ENCODE results near the gene PCDHGA11.
"Not testable (repeated sequence)": the region's sequence is repeated elsewhere in the genome, so short reads cannot be mapped to it uniquely, and the experiment has no call there.

The PCDHGA11 gene

GRCh38 chr5:141420855-141421488 is at the start of gene PCDHGA11:
PCDHGA11 (plus strand) TSS chr5:141421051; CDS start chr5:141421228, 177 bp downstream.
- no peak for DNase-seq (ENCODE audit: low read depth in 2 of 2)

DNA sequence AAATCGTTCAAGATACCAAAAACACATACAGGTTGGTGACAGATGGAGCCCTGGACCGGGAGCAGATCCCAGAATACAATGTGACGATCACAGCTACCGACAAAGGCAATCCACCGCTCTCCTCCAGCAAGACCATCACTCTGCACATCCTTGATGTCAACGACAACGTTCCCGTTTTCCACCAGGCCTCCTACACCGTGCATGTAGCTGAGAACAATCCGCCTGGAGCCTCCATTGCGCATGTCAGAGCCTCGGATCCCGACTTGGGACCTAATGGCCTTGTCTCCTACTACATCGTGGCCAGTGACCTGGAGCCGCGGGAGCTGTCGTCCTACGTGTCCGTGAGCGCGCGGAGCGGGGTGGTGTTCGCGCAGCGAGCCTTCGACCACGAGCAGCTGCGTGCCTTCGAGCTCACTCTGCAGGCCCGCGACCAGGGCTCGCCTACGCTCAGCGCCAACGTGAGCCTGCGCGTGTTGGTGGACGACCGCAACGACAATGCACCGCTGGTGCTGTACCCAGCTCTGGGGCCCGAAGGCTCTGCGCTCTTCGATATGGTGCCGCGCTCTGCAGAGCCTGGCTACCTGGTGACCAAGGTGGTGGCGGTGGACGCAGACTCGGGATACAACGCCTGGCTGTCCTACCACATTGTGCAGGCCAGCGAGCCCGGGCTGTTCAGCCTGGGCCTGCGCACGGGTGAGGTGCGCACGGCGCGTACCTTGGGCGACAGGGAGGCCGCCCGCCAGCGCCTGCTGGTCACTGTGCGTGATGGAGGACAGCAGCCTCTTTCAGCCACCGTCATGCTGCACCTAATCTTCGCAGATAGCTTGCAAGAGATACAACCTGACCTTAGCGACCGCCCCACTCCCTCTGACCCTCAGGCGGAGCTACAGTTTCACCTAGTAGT is 49.0 kb upstream of the PCDHGA11 start:
- DNase-seq (ENCODE audit: low read depth in 2 of 2) = no peak

DNA sequence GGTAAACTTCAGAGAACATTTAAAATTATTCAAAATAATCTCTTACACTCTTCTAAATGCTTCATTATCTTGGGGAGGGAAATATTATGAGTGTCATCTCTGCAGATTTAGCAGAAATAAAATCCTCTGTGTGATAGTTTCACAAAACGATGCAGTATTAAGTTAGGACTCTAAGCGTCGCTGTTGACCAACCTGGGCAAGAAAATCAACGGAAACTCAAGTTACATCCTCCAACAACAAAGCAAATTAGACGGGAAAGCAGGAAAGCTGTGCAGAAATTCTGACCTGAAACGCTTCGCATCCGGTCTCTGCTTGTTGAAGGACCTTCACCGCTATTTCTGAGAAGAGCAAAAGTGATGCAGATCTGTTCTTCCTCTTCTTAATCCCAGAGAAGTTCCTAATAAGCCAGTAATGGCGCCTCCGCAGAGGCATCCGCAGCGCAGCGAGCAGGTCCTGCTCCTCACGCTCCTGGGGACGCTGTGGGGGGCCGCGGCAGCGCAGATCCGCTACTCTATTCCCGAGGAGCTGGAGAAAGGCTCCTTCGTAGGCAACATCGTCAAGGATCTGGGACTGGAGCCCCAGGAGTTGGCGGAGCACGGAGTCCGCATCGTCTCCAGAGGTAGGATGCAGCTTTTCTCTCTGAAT is 47.1 kb upstream of the PCDHGA11 start, which contains the start of gene PCDHGA6:
Gene PCDHGA6, plus strand, starts transcription at position 219 of the 645 bp plus-strand sequence. Its CDS starts 193 bp downstream, at position 412.
- no peak for DNase-seq (ENCODE audit: low read depth in 2 of 2)

DNA sequence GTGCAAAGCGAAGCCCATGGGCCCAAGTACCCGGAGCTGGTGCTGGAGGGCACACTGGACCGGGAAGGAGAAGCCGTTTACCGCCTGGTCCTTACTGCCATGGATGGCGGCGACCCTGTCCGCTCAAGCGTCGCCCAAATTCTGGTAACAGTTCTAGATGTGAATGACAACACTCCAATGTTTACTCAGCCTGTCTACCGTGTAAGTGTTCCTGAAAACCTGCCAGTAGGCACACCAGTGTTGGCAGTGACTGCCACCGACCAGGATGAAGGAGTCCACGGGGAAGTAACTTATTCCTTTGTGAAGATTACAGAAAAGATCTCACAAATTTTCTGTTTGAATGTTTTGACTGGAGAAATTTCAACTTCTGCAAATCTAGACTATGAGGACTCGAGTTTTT is 46.2 kb upstream of the PCDHGA11 start:
- DNase-seq (ENCODE audit: low read depth in 2 of 2) = no peak

DNA sequence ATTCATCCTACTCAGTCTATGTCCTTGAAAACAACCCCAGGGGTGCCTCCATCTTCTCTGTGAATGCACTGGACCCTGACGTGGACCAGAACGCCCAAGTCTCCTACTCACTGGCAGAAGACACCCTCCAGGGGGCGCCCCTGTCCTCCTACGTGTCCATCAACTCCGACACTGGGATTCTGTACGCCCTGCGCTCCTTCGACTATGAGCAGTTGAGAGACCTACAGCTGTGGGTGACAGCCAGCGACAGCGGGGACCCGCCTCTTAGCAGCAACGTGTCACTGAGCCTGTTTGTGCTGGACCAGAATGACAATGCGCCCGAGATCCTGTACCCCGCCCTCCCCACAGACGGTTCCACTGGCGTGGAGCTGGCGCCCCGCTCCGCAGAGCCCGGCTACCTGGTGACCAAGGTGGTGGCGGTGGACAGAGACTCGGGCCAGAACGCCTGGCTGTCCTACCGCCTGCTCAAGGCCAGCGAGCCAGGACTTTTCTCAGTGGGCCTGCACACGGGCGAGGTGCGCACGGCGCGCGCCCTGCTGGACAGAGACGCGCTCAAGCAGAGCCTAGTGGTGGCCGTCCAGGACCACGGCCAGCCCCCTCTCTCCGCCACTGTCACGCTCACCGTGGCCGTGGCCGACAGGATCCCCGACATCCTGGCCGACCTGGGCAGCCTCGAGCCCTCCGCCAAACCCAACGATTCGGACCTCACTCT is 45.3 kb upstream of the PCDHGA11 start:
- DNase-seq (ENCODE audit: low read depth in 2 of 2) = not testable (repeated sequence)

DNA sequence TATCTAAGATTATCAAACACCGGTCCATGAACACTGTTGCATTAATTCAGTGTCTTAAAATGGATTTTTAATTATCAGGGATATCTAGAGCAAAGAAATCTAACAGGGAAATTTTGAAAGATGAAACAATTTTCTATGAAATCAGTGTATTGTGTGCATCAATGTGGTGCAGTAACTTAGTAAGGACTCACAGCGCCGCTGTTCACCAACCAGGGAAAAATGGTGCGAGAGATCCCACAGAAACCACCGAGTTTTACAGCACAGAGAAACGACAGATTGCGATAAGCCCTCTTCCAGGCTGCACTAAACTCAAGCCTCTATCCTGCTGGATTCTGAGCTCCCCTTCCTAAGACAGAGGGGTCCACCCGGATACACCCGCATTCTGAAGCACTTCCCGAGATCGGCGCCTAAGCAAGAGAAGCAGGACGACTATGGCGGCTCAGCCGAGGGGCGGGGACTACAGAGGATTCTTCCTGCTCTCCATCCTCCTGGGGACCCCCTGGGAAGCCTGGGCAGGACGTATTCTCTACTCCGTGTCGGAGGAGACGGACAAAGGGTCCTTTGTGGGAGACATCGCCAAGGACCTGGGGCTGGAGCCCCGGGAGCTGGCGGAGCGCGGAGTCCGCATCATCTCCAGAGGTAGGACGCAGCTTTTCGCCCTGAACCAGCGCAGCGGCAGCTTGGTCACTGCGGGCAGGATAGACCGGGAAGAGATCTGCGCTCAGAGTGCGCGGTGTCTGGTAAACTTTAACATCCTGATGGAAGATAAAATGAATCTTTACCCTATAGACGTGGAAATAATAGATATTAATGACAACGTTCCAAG is 38.2 kb upstream of the PCDHGA11 start, which contains the start of gene PCDHGA7:
Gene PCDHGA7, plus strand, starts transcription at position 274 of the 826 bp plus-strand sequence. Its CDS starts 158 bp downstream, at position 432.
- DNase-seq (ENCODE audit: low read depth in 2 of 2) = no peak

- no peak for DNase-seq (ENCODE audit: low read depth in 2 of 2)
Observed at GRCh38 chr5:141383345-141383744, 37.5 kb upstream of the PCDHGA11 start.

GRCh38 chr5:141384471-141385267 is 36.2 kb upstream of the PCDHGA11 start:
- no peak for DNase-seq (ENCODE audit: low read depth in 2 of 2)

GRCh38 chr5:141387557-141388311 is 33.1 kb upstream of the PCDHGA11 start, which contains the start of gene PCDHGB4:
PCDHGB4 (plus strand) TSS chr5:141387698; CDS start chr5:141387885, 187 bp downstream.
- DNase-seq (ENCODE audit: low read depth in 2 of 2) = not testable (repeated sequence)

- no peak for DNase-seq (ENCODE audit: low read depth in 2 of 2)
Observed at GRCh38 chr5:141388661-141389060, 32.2 kb upstream of the PCDHGA11 start.

DNA sequence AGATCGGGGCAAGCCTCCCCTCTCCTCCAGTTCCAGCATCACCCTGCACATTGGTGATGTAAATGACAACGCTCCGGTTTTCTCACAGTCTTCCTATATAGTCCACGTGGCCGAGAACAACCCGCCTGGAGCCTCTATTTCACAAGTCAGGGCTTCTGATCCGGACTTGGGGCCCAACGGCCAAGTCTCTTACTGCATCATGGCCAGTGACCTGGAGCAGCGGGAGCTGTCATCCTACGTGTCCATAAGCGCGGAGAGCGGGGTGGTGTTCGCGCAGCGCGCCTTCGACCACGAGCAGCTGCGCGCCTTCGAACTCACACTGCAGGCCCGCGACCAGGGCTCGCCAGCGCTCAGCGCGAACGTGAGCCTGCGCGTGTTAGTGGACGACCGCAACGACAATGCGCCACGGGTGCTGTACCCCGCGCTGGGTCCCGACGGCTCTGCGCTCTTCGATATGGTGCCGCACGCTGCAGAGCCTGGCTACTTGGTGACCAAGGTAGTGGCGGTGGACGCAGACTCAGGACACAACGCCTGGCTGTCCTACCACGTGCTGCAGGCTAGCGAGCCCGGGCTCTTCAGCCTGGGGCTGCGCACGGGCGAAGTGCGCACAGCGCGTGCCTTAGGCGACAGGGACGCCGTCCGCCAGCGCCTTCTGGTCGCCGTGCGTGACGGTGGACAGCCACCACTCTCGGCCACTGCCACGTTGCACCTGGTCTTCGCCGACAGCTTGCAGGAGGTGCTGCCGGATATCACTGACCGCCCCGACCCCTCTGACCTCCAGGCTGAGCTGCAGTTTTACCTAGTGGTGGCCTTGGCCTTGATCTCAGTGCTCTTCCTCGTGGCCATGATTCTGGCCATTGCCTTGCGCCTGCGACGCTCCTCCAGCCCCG is 31.5 kb upstream of the PCDHGA11 start:
- no peak for DNase-seq (ENCODE audit: low read depth in 2 of 2)

GRCh38 chr5:141392429-141393198 is 28.2 kb upstream of the PCDHGA11 start, which contains the start of gene PCDHGA8:
PCDHGA8 (plus strand) TSS chr5:141392633; CDS start chr5:141392814, 181 bp downstream.
- DNase-seq (ENCODE audit: low read depth in 2 of 2) = no peak

DNA sequence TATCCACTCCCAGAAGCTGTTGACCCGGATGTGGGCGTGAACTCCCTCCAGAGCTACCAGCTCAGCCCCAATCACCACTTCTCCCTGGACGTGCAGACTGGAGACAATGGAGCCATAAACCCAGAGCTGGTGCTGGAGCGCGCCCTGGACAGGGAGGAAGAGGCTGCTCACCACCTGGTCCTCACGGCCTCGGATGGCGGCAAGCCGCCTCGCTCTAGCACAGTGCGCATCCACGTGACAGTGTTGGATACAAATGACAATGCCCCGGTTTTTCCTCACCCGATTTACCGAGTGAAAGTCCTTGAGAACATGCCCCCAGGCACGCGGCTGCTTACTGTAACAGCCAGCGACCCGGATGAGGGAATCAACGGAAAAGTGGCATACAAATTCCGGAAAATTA is 27.6 kb upstream of the PCDHGA11 start:
- no peak for DNase-seq (ENCODE audit: low read depth in 2 of 2)

GRCh38 chr5:141394401-141395187 is 26.3 kb upstream of the PCDHGA11 start:
- DNase-seq (ENCODE audit: low read depth in 2 of 2) = not testable (repeated sequence)

DNA sequence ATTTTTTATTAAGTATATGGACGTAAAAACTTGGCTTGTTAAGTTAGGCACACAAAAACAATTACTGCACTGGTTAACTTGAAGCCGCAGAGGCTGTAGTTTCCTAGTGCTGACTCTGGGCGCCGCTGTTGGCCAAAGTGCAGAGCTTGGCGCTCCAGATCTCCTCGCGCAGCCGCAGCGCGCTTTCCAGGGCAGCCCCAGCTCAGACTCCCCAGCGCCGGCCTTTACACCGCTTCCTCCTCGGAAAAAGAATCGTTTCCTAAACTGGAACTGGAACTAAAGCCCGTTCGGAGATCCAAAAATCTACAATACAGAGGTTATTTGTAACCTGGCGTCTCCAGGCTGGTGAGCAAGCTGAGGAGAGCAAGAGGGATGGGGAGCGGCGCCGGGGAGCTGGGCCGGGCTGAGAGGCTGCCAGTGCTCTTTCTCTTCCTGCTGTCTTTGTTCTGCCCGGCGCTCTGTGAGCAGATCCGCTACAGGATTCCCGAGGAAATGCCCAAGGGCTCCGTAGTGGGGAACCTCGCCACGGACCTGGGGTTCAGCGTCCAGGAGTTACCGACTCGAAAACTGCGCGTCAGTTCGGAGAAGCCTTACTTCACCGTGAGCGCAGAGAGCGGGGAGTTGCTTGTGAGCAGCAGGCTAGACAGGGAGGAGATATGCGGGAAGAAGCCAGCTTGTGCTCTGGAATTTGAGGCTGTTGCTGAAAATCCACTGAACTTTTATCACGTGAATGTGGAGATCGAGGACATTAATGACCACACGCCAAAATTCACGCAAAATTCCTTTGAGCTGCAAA is 22.9 kb upstream of the PCDHGA11 start, which contains the start of gene PCDHGB5:
Gene PCDHGB5, plus strand, starts transcription at position 192 of the 796 bp plus-strand sequence. Its CDS starts 181 bp downstream, at position 373.
- peak in 1 of 2 donors; percentile 24 for DNase-seq (ENCODE audit: low read depth in 2 of 2)
